ENCODE data around the gene MPEG1.

Gene MPEG1

DNA sequence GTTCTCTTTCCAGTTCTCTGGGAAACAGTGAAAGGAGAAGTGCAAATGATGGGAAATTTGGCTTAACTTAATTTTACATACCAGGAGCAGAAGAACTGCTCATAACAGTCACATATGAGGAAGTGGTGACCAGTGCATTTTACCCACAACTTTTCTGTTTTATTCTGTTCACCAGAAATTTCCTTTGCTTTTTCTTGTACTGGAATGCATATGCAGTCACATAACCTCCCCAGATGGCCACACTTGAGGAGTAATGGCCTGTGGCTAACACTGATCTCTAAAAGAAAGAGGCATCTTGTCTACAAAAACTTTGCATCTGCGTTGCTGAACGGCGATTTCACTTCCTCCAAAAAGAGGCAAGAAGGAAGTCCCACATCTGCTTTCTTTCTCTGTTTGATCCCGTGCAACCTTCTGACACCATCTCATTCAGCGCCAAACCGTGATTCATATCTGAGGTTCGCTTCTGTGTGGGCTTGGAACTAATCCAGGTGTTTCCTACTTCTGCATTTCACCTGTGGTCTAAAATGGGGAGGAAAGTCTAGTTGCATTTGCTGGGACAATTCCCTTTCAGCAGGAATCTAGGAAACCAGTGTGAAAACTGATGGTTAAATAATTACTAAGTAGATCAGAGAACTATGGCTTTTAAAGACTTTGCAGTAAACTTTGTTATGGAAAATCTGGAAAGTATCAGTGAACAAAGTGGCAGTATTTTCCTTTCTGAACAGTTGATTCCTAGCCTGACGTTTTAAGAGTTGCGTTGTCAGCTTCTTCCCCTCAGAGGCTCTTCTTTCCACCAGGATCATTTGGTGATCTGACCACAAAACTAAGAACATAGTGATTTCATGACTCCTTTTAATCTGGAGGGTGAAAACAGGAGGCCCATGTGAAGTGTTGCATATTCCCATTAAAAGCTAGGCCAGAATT lies 4.2 kb upstream of the MPEG1 start:
- no peak for DNase-seq

DNA sequence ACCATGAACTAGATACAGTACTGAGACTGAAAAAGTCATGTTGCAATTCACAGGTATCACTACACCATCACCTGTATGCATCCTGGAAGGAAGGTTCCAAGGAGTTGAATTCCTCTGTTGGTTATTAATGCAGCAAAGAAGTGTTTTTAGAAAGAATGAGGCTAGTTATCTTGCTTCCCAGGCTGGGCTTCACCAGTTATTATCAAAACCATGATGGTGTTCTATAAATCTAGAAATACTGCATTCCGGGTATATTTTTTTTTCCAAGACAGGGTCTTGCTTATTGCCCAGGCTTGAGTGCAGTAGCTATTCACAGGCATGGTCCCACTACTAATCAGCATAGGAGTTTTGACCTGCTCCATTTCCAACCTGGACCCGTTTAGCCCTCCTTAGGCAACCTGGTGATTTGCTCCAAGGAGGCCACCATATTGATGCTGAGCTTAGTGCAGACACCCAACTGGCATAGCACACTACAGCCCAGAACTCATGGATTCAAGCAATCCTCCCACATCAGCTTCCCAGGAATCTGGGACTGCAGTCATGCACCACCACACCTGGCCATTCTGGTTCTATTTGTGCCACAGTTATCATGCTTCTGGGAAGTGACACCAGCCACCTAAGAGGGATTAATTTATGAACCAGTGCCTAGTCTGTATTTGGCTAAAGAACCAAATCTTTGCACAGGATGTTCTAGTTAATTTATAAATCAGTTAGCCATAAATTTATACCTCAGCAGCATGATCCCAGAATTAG lies 1.6 kb upstream of the MPEG1 start:
- no peak for DNase-seq

DNA sequence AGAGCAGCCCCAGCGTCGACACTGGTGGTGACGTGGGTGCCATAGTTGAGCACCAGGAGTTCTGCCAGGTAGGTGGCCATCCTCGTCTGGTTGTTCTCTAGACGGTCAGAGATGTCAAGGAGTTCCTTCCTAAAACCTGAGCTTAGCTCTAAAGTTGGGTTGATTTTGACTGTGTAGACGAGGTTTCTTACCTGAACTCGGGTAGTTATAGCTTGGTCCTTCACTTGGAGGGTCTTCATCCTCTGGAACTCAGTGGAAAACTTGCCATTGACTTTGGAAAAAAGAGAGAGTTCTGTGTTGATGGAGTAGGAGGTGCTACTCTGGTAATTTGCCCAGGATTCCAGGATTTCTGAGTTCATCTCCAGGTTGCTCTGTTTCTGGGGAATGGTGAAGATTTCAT lies 505 bp downstream of the MPEG1 start:
- no peak for DNase-seq

DNA sequence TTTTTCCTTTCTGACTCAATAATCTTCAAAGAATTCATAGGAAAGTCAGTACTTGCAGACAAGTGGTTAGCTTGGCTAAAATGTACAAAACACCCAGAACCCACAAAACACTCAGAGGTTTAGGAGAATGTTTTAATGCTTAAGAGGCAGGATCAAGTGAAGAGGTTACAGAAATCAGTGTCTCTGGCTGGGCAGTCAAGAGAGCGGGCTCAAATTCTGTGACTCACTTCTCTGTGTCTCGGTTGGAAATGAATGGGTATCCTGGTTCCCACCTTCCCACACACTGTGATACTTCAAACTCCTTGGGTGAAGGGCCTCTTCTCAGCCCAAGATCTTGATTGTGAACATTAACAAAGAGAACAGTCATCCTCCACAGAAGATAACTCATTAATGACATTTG lies 3.8 kb downstream of the MPEG1 start:
- no peak for DNase-seq

DNA sequence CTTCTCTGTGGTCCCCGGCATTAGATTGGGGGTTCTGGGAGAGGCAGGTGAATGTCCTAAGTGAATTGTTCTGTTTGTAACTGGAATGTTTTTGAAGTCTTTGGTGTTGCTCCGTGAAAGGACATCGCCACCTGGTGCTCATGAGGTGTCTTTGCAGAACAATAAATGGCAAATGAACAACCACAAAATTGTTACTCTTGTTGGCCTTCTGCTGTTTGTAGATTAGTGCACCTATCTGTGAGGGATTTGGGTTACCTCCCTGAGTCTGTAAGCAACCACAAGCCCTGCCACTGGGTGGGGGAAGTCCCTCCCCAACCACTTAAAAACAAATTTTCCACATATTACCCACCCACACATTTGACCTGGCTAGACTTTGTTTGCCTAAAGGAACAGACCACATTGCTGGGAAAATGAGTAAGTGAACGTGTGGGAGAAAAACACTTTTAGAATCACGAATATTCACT lies 4.7 kb downstream of the MPEG1 start:
- DNase-seq, result no peak

DNA sequence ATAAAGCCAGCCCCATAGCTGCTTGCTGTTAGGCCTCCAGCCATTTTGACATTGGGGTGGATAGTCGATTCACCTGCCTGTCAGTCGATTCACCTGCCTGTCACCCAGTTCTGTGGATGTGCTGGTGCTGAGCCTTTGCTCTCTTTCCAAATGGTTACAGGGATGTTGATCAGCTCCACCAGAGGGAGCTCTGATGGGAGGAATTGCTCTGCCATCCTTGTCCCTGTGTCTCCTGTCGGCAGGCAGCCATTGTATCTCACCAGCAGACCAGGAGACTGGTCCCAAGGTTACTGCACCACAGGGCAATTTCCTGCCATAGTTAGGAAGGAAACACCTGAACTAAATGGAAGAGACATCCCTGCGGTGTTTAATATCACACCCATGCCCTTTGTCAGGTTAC lies 6.1 kb downstream of the MPEG1 start:
- no peak for DNase-seq

DNA sequence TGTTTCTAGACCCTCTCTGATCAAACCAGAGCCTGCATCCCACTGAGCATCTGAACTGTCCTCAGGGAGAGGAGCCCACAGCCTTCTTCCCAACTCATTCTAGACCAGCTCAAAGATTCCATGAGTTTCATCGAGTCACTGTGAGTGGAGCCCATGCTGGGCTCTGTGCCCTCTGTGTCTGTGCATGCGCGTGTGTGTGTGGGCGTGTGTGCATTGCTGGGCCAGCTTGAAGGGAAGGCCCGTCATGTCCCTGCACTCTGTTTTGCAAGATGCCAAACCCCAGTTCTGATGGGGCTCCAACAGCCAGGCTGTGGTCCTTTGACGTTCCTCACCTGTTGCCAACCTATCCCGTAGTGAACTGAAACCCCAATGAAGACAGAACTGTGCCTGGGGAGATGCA lies 7.1 kb downstream of the MPEG1 start:
- DNase-seq, result no peak

DNA sequence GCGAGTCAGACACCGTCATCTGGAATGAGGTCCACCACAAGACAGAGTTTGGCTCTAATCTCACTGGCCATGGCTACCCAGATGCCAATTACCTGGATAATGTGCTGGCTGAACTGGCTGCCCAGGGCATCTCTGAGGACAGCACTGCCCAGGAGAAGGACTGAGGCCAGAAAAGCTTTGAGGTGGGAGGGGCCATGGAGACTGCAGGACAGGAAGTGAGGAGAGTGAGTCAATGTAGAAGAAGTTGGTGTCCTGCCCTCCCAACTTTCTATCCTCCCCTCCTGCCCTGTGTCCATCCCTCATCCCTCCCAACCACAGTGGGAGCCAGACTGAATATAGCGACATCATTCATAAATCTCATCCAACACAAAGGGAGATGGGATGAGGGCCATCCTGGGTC lies 8.0 kb downstream of the MPEG1 start:
- DNase-seq, result no peak

DNA sequence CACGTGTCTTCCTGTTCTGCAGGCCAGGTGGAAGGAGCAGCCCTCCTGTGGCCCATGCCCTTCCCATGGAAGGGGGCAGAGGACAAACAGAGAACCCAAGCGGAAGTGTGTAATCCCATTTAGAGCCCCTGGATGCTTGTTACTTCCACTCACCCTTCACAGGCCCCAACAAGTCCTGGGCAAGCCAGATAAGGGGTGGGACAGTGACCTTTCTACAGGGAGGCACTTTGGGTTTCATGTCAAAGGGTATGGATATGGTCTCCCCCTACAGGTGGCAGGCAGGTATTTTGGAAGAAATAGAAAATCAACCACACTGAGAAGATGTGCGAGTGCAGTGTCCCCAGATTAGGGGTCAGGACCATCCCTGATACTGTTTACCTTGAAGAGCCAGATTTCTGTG lies 11.4 kb downstream of the MPEG1 start:
- no peak for DNase-seq

DNA sequence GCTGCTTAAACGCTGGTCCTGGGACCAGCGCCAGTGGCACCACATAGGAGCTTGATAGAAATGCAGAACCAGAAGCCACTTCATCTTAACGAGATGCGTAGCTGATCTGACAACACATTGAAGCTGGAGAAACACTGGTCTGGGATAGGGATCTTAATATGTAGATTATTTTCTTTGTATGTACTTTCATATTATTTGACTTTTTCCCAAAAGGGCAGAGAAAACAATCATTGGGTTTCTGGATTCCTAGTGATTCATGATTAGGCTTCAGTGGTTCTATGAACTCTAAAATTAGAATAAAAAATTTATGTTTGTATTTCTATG lies 12.3 kb downstream of the MPEG1 start:
- DNase-seq, result no peak

DNA sequence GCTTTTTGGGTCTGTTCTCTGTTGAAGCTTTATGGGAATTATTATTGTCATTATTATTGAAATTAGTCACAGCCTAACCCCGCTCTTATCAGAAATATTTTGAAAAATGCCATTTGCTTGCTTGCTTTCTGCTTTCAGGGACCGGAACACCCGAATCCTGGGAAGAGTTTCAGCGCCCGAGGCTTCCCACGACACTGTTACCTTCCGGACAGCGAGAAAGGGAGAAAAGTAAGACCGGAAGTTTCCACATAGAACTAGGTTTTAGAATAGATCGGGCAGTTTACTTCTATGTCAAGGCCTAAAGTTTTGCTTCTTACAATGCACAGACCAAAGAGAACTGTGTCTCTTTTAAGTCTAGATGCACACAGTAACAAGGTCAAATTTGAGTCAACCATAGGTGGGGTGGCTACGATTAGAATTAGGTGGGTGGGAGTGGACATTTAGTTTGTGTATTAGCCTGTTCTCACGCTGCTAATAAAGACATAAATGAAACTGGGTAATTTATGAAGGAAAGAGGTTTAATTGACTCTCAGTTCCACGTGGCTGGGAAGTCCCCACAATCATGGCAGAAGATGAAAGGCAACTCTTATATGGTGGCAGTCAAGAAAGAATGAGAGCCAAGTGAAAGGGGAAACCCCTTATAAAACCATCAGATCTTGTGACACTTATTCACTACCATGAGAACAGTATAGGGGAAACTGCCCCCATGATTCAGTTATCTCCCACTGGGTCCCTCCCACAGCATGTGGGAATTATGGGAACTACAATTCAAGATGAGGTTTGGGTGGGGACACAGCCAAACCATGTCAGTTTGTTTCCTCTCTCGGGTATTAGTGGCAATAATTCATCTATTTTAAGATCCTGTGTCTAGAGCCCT lies 12.9 kb downstream of the MPEG1 start:
- no peak for DNase-seq

DNA sequence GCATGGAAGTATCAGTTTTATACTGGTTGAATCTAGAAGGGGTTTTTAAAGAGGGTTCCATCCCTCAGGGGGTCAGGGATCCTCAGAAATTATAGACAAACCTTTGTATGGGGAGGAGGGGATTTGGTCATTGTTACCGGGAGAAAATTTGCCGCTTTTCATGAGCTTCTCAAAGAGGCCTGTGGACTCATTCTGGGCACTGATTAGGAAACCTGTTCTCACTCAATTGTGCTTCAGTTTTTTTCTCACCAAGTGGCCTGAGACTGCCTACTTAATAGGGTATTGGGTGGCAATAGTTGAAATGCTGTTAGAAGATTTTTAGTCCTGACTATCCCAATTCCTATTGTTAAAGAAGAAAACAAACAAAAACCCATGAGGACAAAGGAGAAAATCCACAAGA lies 14.0 kb downstream of the MPEG1 start:
- no peak for DNase-seq

DNA sequence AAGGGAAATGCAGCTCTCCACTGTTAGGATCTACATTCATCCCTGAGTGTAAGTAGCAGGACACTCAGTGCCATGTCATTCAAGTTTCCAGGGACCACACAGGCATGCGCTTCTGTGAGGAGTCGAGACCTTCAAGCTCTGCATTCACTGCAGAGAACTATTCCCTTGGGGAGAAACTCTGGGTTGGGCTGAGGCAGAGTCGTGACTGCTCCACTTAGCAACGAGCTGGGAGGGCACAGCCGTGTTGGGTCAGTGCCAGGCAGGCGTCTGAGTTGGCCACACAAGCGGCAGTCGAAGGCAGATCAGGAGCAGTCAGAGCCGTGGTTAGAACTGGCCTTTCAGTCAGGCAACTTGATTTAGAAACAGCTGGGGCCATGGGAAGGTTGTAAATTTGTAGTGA lies 14.7 kb downstream of the MPEG1 start:
- DNase-seq, result no peak

DNA sequence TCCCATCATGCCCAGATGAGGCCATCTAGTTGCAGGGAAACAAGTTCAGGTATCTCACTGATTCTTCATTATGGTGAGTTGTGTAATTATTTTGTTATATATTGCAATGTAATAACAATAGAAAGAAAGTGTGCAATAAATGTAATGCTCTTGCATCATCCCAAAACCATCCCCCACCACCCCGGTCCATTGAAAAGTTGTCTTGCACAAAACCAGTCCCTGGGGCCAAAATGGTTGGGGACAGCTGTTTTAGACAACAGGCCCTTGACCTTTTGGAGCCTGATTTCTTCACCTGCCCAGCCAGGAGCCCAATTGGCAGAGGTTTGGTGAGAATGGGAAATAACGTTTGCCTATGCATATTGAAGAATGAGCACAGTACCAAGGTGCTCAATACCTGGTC lies 15.9 kb downstream of the MPEG1 start:
- no peak for DNase-seq

DNA sequence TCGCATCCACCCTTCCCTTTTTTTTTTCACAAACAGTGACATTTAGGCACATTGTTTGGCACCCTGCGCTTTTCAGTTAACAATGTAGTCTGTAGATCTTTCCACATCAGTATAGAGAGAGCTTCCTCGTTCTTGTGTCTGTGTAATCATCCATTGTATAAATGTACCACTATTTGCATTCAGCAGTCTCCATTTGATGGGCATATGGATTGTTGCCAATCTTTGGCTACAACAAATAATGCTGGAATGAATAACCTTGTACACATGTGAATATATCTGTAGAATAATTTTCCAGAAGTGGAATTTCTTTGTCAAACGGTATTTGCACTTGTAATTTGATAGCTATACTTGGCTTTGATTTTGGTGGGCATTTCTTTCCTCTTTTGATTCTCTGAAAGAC lies 17.1 kb downstream of the MPEG1 start:
- no peak for DNase-seq

DNA sequence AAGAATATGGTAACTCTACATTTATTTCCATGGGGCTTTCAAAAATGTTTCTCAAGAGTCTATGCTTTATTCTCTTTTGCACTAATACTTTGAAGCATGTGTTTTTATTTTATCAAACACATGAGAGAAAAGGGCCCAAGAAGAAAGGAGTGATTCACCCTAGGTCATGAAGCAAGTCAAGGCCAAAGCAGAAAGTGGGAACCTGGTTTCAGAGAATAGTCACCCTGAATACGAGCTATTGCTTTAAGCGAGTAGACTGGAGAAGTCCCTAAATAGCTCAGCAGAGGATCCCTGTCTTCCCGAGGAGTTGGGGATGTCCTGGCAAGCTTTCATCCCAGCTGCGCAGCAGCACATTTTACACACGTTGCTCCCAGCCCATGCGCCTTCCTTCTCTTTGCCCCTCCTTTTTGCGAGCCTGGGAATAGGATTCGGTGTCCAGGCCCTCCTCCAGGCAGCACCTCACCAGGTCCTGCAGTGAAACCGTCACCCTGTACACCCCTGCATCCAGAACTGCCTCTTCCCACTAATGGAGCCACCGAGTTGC lies 19.1 kb downstream of the MPEG1 start:
- DNase-seq, result no peak

DNA sequence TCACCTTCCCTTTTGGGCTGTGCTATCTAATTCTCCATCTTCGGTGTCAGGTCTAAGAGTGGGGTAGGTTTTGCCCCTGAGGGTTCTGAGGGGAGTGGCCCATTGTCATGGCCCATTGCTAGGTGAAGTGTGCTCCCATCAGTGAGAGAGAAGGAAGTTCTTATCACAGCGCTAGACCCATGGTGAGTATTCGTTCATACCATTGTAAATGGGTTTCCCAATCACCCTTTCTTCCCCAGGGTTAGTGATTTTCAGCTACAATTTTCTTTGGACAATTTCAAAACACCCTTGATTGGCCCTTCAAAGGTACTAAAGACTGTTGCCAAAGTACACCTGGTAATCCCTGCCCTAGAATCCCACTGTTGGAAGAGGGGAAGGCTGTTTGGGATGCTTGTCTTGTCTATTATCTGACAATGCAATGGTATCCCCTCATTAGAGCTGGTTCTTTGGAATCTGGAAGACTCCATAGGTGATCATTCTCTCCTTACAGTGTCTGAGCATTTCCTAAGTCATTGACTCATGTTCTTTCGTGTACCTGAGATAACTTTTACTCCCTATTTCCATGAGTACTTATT lies 20.2 kb downstream of the MPEG1 start:
- DNase-seq, result no peak

DNA sequence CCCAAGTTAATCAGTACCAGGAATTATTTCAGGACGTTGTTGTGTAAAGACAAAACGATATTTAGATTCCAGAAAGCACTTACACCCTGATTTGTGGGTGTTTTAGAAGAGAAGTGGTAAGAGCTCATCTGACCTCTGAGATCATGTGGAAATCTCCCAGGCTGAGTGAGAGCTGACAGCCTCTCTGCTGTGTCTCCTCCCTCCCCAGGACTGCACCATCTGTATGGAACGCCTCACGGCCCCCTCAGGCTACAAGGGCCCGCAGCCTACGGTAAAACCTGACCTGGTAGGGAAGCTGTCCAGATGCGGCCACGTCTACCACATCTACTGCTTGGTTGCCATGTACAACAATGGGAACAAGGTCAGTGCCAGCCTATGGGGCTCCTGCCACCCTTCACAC lies 20.8 kb downstream of the MPEG1 start:
- DNase-seq, result no peak

DNA sequence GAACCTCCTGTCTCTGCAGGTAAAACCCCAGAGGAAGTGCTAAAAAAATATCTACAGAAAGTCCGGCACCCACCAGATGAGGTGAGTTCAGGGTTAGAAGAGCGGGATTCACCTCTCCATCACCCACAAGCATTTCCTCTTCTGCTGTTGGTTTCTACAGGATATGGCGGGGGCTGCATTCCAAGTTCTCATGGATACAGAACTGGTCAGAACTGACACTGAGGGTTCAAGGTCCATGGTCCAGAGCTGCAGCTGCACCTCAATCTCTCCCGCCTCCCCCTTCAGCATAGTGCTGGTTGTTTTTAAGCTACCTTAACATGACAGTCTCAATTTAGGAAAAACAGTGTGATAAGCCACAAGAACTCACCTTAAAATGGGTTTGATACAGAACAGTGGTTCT lies 21.6 kb downstream of the MPEG1 start:
- no peak for DNase-seq

DNA sequence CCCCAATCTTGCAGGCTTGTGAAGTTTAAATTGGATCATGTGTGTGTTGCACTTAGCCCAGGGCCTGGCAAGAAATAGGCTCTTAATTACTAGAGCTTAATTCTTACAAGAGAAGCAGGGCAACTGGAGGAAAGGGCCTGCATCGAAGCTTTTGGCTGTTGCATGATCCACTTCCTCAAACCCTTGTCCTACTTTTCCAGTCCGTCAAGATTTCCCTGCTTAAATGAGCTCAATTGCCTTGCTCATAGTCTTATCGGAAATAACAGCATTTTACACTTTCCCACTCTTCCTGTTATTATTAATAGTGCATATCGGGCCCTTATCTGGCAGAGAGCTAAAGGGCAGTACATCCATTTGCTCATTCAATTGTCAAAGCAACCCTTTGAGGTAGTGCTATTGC lies 22.7 kb downstream of the MPEG1 start:
- DNase-seq, result no peak

DNA sequence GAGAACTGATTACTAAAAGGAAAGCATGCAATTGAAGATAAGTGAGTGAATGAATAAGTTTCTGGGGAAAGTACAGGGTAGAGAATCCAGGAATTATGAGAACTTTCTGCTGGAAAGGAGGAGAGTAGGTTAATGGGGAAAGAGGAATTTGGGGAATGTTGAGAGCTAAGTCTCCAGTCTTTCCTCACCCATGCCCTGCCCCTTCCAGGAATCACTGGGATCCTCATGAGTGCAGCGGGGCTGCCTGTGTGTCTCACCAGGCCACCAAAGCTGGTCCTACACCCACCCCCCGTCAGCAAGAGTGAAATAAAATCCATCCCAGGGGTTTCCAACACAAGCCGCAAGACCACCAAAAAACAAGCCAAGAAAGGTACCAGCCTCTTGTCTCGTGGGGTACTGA lies 23.8 kb downstream of the MPEG1 start:
- DNase-seq, result no peak

DNA sequence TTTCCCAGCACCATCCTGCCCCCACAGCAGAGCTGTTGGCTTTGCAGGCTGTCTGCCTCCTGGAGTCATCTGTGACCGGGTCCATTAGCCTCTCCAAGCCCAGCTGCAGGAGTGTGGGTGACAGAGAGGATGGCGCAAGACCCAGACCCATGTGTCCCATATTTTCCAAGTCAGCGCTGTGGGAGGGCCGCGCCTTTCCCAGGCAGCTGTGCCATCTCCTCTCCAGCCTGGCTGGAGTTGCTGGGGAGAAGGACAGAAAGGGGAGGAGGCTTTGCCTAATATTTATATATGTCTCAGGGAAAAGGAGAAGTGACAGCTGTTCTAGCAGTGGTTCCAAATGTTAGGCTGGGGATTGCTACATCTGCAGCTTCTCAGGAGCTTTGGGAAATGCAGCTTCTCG lies 25.1 kb downstream of the MPEG1 start:
- DNase-seq, result no peak

DNA sequence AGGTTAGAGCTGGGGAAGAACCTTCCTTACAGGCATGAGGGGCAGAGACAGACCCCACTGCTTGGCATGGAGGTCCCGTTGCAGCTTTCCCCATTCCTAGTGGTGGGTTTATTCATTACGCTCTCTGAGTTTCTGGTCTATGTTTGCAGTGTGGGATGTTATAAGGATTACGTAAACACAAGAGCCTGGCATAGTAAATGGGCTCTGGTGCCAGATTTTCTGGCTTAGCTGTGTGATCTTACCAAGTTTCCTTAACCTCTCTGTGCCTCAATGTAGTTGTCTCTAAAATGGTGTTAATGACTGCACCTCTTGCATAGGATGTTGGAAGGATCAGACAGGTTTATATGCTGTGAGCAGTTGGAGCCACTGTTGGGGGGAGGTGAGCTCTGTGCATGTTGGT lies 25.7 kb downstream of the MPEG1 start:
- DNase-seq, result no peak

Data from activated CD4-positive, CD25-positive, alpha-beta regulatory T cell treated with anti-CD3 and anti-CD28 coated beads, Interleukin-2, amount 50 U/mL, for 72 hours (primary cell).